ENCODE data around the gene SLC2A4. TPM values are rescaled to one million over a fixed set of nuclear protein-coding genes. Genes with fewer than 3 reads are reported as not detected.

SLC2A4 gene
- total RNA-seq, 1 donor from 2014 or later = 0.14 TPM

Other genes starting within 250 kb of the SLC2A4 start
- 2.2 and 5.3 TPM in 2 replicates for gene SLC16A13, start 245.7 kb upstream of the SLC2A4 start, total RNA-seq
- gene SLC16A11, start 237.6 kb upstream of the SLC2A4 start, total RNA-seq = 0.35 TPM in 1 of 2 replicates, not detected in the other
- not detected in 2 replicates for gene CLEC10A, start 201.5 kb upstream of the SLC2A4 start, total RNA-seq
- gene ASGR2, start 166.9 kb upstream of the SLC2A4 start, total RNA-seq = not detected in 2 replicates
- gene ASGR1, start 102.3 kb upstream of the SLC2A4 start, total RNA-seq = 0.21 TPM in 1 of 2 replicates, not detected in the other
- gene DLG4, start 61.9 kb upstream of the SLC2A4 start, total RNA-seq = 4.4 and 6.6 TPM in 2 replicates
- gene ACADVL, start 61.8 kb upstream of the SLC2A4 start, total RNA-seq = 364 and 375 TPM in 2 replicates
- gene DVL2, start 47.2 kb upstream of the SLC2A4 start, total RNA-seq = 44.9 and 52.6 TPM in 2 replicates
- gene PHF23, start 42.3 kb upstream of the SLC2A4 start, total RNA-seq = 33.1 and 35.1 TPM in 2 replicates
- 309 and 347 TPM in 2 replicates for gene GABARAP, start 39.3 kb upstream of the SLC2A4 start, total RNA-seq
- gene CTDNEP1, start 30.0 kb upstream of the SLC2A4 start, total RNA-seq = 21.6 and 47.5 TPM in 2 replicates
- gene ELP5, start 29.5 kb upstream of the SLC2A4 start, total RNA-seq = 38.4 and 42.1 TPM in 2 replicates
- gene CLDN7, start 19.2 kb upstream of the SLC2A4 start, total RNA-seq = 86.7 and 132 TPM in 2 replicates
- gene YBX2, start 12.9 kb downstream of the SLC2A4 start, total RNA-seq = 0.51 and 0.63 TPM in 2 replicates
- gene EIF5A, start 25.9 kb downstream of the SLC2A4 start, total RNA-seq = 554 and 701 TPM in 2 replicates
- 50.8 and 66.1 TPM in 2 replicates for gene GPS2, start 33.6 kb downstream of the SLC2A4 start, total RNA-seq
- 13.4 and 22.5 TPM in 2 replicates for gene NEURL4, start 47.6 kb downstream of the SLC2A4 start, total RNA-seq
- gene ACAP1, start 54.8 kb downstream of the SLC2A4 start, total RNA-seq = 0.42 and 0.78 TPM in 2 replicates
- gene KCTD11, start 70.4 kb downstream of the SLC2A4 start, total RNA-seq = 48.4 and 61.1 TPM in 2 replicates
- gene TMEM95, start 73.4 kb downstream of the SLC2A4 start, total RNA-seq = not detected in 2 replicates
- 13.0 and 15.8 TPM in 2 replicates for gene TNK1, start 99.4 kb downstream of the SLC2A4 start, total RNA-seq
- gene PLSCR3, start 112.8 kb downstream of the SLC2A4 start, total RNA-seq = 64.6 and 96.0 TPM in 2 replicates
- gene TMEM256, start 122.4 kb downstream of the SLC2A4 start, total RNA-seq = 117 and 202 TPM in 2 replicates
- 6.0 and 8.9 TPM in 2 replicates for gene NLGN2, start 126.1 kb downstream of the SLC2A4 start, total RNA-seq
- gene SPEM1, start 138.6 kb downstream of the SLC2A4 start, total RNA-seq = not detected in 2 replicates
- gene SPEM2, start 143.9 kb downstream of the SLC2A4 start, total RNA-seq = not detected in 2 replicates
- not detected in 2 replicates for gene SPEM3, start 147.1 kb downstream of the SLC2A4 start, total RNA-seq
- 29.6 and 33.5 TPM in 2 replicates for gene TMEM102, start 153.7 kb downstream of the SLC2A4 start, total RNA-seq
- gene FGF11, start 157.8 kb downstream of the SLC2A4 start, total RNA-seq = 18.3 and 32.1 TPM in 2 replicates
- gene CHRNB1, start 163.3 kb downstream of the SLC2A4 start, total RNA-seq = 10.9 and 11.0 TPM in 2 replicates
- 29.5 and 46.1 TPM in 2 replicates for gene ZBTB4, start 197.9 kb downstream of the SLC2A4 start, total RNA-seq
- not detected in 2 replicates for gene SLC35G6, start 199.7 kb downstream of the SLC2A4 start, total RNA-seq
- gene POLR2A, start 202.6 kb downstream of the SLC2A4 start, total RNA-seq = 62.4 and 64.9 TPM in 2 replicates

Measured in airway epithelial cell (primary cell).